SU-DHL-6 (cell line): Measurements from ENCODE around the gene SORBS2.

Experiments
- H2AFZ ChIP-seq: fragments of 200-600 bp; sonication (generic); 2 replicates; pipeline ENCODE4 v1.6.1; 2014; ENCODE audit warnings: low read depth, mild to moderate bottlenecking, moderate library complexity, mixed read lengths, antibody characterized with exemption, low read length; ENCODE audit not compliant: severe bottlenecking
- H3F3A ChIP-seq: fragments of 200-600 bp; shearing (Covaris generic); 2 replicates; pipeline ENCODE4 v1.6.0; 2016; ENCODE audit warnings: antibody characterized with exemption, mild to moderate bottlenecking; ENCODE audit not compliant: insufficient read depth
- H3K27ac ChIP-seq: fragments of 200-600 bp; sonication (generic); 2 replicates; pipeline ENCODE4 v1.5.1; 2016; ENCODE audit warnings: low read depth, mild to moderate bottlenecking, low read length, moderate library complexity, mixed read lengths
- H3K27me3 ChIP-seq: fragments of 200-600 bp; sonication (generic), shearing (Covaris generic); 2 replicates; pipeline ENCODE4 v1.6.0; 2014; ENCODE audit warnings: mild to moderate bottlenecking, low read length
- H3K36me3 ChIP-seq: fragments of 200-600 bp; sonication (generic); 2 replicates; pipeline ENCODE4 v1.6.1; 2014; ENCODE audit warnings: mild to moderate bottlenecking, low read length, mixed read lengths
- H3K4me2 ChIP-seq: fragments of 300-600, 200-600 bp; shearing (Covaris generic), sonication (generic); 2 replicates; pipeline ENCODE4 v1.6.0; 2014; ENCODE audit warnings: low read length, low read depth, mild to moderate bottlenecking; ENCODE audit not compliant: poor library complexity, severe bottlenecking
- H3K4me3 ChIP-seq: fragments of 200-600 bp; sonication (generic); 2 replicates; pipeline ENCODE4 v1.5.1; 2014; ENCODE audit warnings: antibody characterized with exemption, low read length, mild to moderate bottlenecking, mixed read lengths; ENCODE audit not compliant: insufficient read depth, poor library complexity, severe bottlenecking
- H3K79me2 ChIP-seq: fragments of 200-600 bp; sonication (generic); 2 replicates; pipeline ENCODE4 v1.6.1; 2014; ENCODE audit warnings: mild to moderate bottlenecking, low read length, moderate library complexity; ENCODE audit not compliant: insufficient read depth
- H3K9ac ChIP-seq: fragments of 200-600 bp; sonication (generic); 2 replicates; pipeline ENCODE4 v1.7.0; 2014; ENCODE audit warnings: mild to moderate bottlenecking, low read length
- H3K9me2 ChIP-seq: fragments of 200-600 bp; sonication (generic); replicated peaks from 2 replicates; pipeline ENCODE4 v1.6.1; 2014; ENCODE audit warnings: low read length; ENCODE audit not compliant: insufficient read depth
- H3K9me3 ChIP-seq: fragments of 200-600 bp; sonication (generic); 2 replicates; pipeline ENCODE4 v1.6.1; 2014; ENCODE audit warnings: low read length, mixed read lengths; ENCODE audit not compliant: insufficient read depth
- H4K20me1 ChIP-seq: fragments of 200-600 bp; sonication (generic); 2 replicates; pipeline ENCODE4 v1.6.1; 2014; ENCODE audit warnings: low read depth, mild to moderate bottlenecking, antibody characterized with exemption, low read length, moderate library complexity, mixed read lengths
- EZH2phosphoT487 ChIP-seq: fragments of 200-600 bp; sonication (generic), shearing (Covaris generic); conservative IDR thresholded peaks from 2 replicates; pipeline ENCODE4 v1.6.1; 2018; ENCODE audit warnings: mild to moderate bottlenecking, antibody characterized with exemption, low read length, moderate library complexity, mixed read lengths
- TF ChIP-seq, protein P1 (sequence below): fragments of 200-600 bp; sonication (generic); IDR thresholded peaks from one replicate; pipeline ENCODE4 v1.5.1; 2017; ENCODE audit warnings: antibody characterized with exemption, mild to moderate bottlenecking, low read length, moderate library complexity; ENCODE audit not compliant: insufficient read depth, poor library complexity, severe bottlenecking

SORBS2 gene

DNA sequence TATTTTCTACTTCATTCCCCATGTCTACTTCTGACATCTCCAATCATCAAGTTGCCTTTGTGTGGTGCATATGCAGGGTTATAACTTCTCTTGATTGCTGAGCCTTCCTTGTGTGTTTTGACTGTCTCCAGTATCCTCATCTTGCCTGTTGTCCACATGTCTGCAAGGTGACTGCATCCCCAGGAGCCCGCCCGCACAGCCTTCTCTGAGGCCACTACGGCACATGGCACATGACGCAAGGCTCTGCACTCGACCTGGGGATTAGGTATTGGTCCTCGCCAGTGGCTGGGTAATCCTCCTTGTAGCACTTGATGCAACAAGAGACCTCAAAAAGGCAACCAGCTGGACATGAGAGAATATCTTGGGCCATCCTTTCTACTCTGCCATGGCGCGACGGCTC, 122.6 kb downstream of the SORBS2 start:
- Histone ChIP-seq H3K4me2 (no peak overlapping the region), H3F3A (no peaks in the 10 kb centered on the region), H3K27me3 (no peaks in the 10 kb centered on the region), H3K36me3 (no peaks in the 10 kb centered on the region), H3K4me3 (no peak overlapping the region), H3K9me2 (no peaks in the 10 kb centered on the region), H3K79me2 (no peaks in the 10 kb centered on the region), H3K9ac (no peak overlapping the region), H2AFZ (no peak overlapping the region), H3K9me3 (no peaks in the 10 kb centered on the region), H3K27ac (no peak overlapping the region), H4K20me1 (no peaks in the 10 kb centered on the region)
- no peak for TF ChIP-seq EZH2phosphoT487

DNA sequence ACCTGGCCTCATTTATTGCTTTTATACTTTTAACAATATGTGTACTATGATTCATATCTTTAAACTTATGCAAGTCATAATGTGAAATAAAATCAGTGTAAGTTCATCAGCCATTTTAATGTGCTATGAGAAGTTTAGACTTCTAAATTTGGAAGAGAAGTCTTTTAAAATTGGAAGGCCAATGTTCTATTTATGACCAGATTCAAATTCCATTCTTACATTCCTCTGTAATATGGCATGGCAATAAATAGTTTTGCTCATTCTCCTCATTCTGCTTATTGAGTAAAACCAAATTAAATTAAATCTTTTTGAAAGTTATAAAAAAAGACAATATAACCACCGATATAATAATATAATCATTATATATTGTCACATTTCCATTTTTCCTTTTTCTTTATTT, 126.2 kb downstream of the SORBS2 start:
- no peak overlapping the region for H3K27ac ChIP-seq
- H3K9me2 ChIP-seq = no peaks in the 10 kb centered on the region
- no peaks in the 10 kb centered on the region for H3F3A ChIP-seq
- no peak overlapping the region for H3K4me3 ChIP-seq
- no peaks in the 10 kb centered on the region for H4K20me1 ChIP-seq
- H3K79me2 ChIP-seq = no peaks in the 10 kb centered on the region
- no peak overlapping the region for H3K9ac ChIP-seq
- no peaks in the 10 kb centered on the region for H3K27me3 ChIP-seq
- no peak overlapping the region for H2AFZ ChIP-seq
- H3K4me2 ChIP-seq = no peak overlapping the region
- H3K9me3 ChIP-seq = no peaks in the 10 kb centered on the region
- no peaks in the 10 kb centered on the region for H3K36me3 ChIP-seq
- TF ChIP-seq EZH2phosphoT487 = no peak
- TF ChIP-seq, protein P1, sequence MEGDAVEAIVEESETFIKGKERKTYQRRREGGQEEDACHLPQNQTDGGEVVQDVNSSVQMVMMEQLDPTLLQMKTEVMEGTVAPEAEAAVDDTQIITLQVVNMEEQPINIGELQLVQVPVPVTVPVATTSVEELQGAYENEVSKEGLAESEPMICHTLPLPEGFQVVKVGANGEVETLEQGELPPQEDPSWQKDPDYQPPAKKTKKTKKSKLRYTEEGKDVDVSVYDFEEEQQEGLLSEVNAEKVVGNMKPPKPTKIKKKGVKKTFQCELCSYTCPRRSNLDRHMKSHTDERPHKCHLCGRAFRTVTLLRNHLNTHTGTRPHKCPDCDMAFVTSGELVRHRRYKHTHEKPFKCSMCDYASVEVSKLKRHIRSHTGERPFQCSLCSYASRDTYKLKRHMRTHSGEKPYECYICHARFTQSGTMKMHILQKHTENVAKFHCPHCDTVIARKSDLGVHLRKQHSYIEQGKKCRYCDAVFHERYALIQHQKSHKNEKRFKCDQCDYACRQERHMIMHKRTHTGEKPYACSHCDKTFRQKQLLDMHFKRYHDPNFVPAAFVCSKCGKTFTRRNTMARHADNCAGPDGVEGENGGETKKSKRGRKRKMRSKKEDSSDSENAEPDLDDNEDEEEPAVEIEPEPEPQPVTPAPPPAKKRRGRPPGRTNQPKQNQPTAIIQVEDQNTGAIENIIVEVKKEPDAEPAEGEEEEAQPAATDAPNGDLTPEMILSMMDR = no peak

DNA sequence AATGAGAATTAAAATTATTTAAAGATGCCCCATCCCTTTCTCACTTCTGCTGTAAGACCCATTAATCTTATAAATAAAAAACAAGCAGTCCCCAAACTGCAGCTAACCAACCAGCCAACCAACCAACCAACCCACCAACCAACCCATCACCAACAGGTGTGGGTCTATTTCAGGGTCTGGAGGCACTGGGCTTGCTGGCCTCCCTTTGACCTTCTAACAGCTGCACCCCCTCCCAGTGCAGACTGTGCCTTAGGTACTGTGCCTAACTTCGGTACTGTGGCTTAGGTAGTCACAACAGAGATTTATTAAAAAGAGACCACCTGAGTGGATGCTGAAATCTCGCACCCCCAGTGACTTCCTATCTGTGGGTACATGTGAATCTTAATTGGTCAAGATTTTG, 128.1 kb downstream of the SORBS2 start:
- Histone ChIP-seq H3K36me3 (no peaks in the 10 kb centered on the region), H3K27me3 (no peaks in the 10 kb centered on the region), H4K20me1 (no peaks in the 10 kb centered on the region), H3K79me2 (no peaks in the 10 kb centered on the region), H3K9me2 (no peaks in the 10 kb centered on the region), H2AFZ (no peak overlapping the region), H3K9ac (no peak overlapping the region), H3K4me3 (no peak overlapping the region), H3K4me2 (no peak overlapping the region), H3K9me3 (no peaks in the 10 kb centered on the region), H3F3A (no peaks in the 10 kb centered on the region), H3K27ac (no peak overlapping the region)
- TF ChIP-seq EZH2phosphoT487 = no peak
- TF ChIP-seq, protein P1 = no peak

DNA sequence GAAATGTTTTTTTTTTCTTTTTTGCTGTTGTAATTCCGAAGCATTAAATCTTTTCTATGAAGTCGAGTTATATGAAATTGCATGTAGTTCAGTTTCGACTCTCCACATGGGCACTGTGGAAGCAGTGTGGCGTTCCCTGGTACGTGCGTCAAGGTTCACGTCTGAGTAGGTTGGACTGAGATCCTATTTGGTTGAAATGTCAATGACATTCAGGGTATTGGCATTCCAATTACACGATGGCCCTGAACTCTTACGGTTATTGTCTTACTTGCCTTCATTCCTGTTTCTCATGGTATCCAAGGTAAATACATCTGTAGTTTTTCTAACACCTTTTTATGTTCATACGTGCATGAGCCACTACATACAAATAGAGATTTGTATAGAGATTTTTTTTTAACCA, 128.8 kb downstream of the SORBS2 start:
- Histone ChIP-seq H3K79me2 (no peaks in the 10 kb centered on the region), H4K20me1 (no peaks in the 10 kb centered on the region)
- TF ChIP-seq, protein P1 = no peak
- no peak for TF ChIP-seq EZH2phosphoT487

More for the DNA sequence above, 128.8 kb downstream of the SORBS2 start:
- Histone ChIP-seq H3K4me3 (no peak overlapping the region), H3K9ac (no peak overlapping the region), H3K4me2 (no peak overlapping the region), H3K36me3 (no peaks in the 10 kb centered on the region), H3K27ac (no peak overlapping the region), H3K9me2 (no peaks in the 10 kb centered on the region), H2AFZ (no peak overlapping the region), H3K9me3 (no peaks in the 10 kb centered on the region), H3K27me3 (no peaks in the 10 kb centered on the region), H3F3A (no peaks in the 10 kb centered on the region)
